H1 (cell line): ENCODE measurements around the gene SURF1.
"Not testable (repeated sequence)": the region's sequence is repeated elsewhere in the genome, so short reads cannot be mapped to it uniquely, and the experiment has no call there.

ENCODE experiments used
- FOSL1 ChIP-seq: IDR thresholded peaks from 2 replicates; pipeline ENCODE4 v1.6.1; 2011; ENCODE audit warnings: mild to moderate bottlenecking, low read depth, low read length, moderate library complexity; ENCODE audit not compliant: insufficient read depth
- JUND ChIP-seq: IDR thresholded peaks from 2 replicates; pipeline ENCODE4 v1.6.1; 2011; ENCODE audit warnings: mild to moderate bottlenecking, improper control_type of control experiment, low read length
- POLR2A ChIP-seq, 2 experiments: IDR thresholded peaks; 1 replicate in 1 of 2; 2 replicates in 1 of 2; pipeline ENCODE4 v1.6.1; 2011; ENCODE audit warnings: low read depth in 2 of 2, low read length in 2 of 2, mild to moderate bottlenecking in 2 of 2; ENCODE audit errors: control extremely low read depth in 1 of 2
- TBP ChIP-seq: IDR thresholded peaks from 2 replicates; pipeline ENCODE4 v1.6.1; 2011; ENCODE audit warnings: low read depth, low read length, improper control_type of control experiment
- YY1 ChIP-seq: IDR thresholded peaks from 2 replicates; pipeline ENCODE4 v1.6.1; 2011; ENCODE audit warnings: low read depth, mild to moderate bottlenecking, low read length
- TF ChIP-seq, protein P1 (sequence below), 3 experiments: IDR thresholded peaks; 1 replicate in 2 of 3; 2 replicates in 1 of 3; pipeline versions ENCODE4 v1.5.1 to v1.6.1; 2011; ENCODE audit warnings: low read length in 3 of 3, mild to moderate bottlenecking in 3 of 3, inconsistent platforms in 2 of 3, low read depth in 1 of 3, moderate library complexity in 1 of 3; ENCODE audit not compliant: insufficient read depth in 1 of 3; ENCODE audit errors: control extremely low read depth in 1 of 3

DNA sequence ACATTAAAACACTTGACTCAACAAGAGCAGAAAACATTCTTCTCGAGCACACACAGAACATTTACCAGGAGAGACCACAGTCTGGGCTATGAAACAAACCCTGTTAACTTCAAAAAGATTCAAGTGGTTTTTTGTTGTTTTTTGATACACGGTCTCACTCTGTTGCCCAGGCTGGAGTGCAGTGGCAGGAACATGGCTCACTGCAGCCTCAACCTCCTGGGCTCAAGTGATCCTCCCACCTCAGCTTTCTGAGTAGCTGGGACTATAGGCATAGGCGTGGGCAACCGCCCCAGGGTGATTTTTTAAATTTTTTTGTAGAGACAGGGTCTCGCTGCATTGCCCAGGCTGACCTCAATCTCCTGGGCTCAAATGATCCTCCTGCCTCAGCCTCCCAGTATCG, 29.3 kb downstream of the SURF1 start:
- not testable (repeated sequence) for TF ChIP-seq POLR2A (IDR thresholded peaks at IDR 0.05; ENCODE audit: control extremely low read depth in 1 of 2, low read depth in 2 of 2, low read length in 2 of 2); YY1; FOSL1; TBP; JUND
- TF ChIP-seq, protein P1, sequence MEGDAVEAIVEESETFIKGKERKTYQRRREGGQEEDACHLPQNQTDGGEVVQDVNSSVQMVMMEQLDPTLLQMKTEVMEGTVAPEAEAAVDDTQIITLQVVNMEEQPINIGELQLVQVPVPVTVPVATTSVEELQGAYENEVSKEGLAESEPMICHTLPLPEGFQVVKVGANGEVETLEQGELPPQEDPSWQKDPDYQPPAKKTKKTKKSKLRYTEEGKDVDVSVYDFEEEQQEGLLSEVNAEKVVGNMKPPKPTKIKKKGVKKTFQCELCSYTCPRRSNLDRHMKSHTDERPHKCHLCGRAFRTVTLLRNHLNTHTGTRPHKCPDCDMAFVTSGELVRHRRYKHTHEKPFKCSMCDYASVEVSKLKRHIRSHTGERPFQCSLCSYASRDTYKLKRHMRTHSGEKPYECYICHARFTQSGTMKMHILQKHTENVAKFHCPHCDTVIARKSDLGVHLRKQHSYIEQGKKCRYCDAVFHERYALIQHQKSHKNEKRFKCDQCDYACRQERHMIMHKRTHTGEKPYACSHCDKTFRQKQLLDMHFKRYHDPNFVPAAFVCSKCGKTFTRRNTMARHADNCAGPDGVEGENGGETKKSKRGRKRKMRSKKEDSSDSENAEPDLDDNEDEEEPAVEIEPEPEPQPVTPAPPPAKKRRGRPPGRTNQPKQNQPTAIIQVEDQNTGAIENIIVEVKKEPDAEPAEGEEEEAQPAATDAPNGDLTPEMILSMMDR (IDR thresholded peaks at IDR 0.05; ENCODE audit: control extremely low read depth in 1 of 3, insufficient read depth in 1 of 3, low read depth in 1 of 3, low read length in 3 of 3) = not testable (repeated sequence)
